C4-2B (cell line): ENCODE data around the gene EPN1.

Experiments used
- ZFX ChIP-seq: fragments of 450-650 bp; IDR thresholded peaks from 2 replicates; pipeline ENCODE4 v1.6.1; 2017
- TF ChIP-seq, protein P1 (sequence below): fragments of 450-650 bp; conservative IDR thresholded peaks from 2 replicates; pipeline ENCODE4 v1.5.1; 2017; ENCODE audit warnings: mild to moderate bottlenecking

- TF ChIP-seq, protein P1, sequence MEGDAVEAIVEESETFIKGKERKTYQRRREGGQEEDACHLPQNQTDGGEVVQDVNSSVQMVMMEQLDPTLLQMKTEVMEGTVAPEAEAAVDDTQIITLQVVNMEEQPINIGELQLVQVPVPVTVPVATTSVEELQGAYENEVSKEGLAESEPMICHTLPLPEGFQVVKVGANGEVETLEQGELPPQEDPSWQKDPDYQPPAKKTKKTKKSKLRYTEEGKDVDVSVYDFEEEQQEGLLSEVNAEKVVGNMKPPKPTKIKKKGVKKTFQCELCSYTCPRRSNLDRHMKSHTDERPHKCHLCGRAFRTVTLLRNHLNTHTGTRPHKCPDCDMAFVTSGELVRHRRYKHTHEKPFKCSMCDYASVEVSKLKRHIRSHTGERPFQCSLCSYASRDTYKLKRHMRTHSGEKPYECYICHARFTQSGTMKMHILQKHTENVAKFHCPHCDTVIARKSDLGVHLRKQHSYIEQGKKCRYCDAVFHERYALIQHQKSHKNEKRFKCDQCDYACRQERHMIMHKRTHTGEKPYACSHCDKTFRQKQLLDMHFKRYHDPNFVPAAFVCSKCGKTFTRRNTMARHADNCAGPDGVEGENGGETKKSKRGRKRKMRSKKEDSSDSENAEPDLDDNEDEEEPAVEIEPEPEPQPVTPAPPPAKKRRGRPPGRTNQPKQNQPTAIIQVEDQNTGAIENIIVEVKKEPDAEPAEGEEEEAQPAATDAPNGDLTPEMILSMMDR, result no peak
- TF ChIP-seq ZFX, result peak; percentile 74
These were observed 34.2 kb upstream of the EPN1 start, which contains the start of gene ZNF580 for GRCh38 chr19:55640577-55641425.
